GM21360 (cell line): ENCODE measurements around the gene CCDC184.
"Not testable (repeated sequence)": the region's sequence is repeated elsewhere in the genome, so short reads cannot be mapped to it uniquely, and the experiment has no call there.

ENCODE experiments used
- ATAC-seq: cut with Tn5 transposase; IDR thresholded peaks from one replicate; pipeline ENCODE4 v1.9.1; 2021; ENCODE audit warnings: mild to moderate bottlenecking, moderate library complexity; ENCODE audit not compliant: unreplicated experiment

Gene CCDC184

GRCh38 chr12:48201516-48201915 lies 18.1 kb downstream of the CCDC184 start:
- ATAC-seq: no peak

GRCh38 chr12:48202766-48203165 lies 19.3 kb downstream of the CCDC184 start:
- ATAC-seq: no peak

GRCh38 chr12:48203192-48203591 lies 19.7 kb downstream of the CCDC184 start, which contains the start of gene OR10AD1:
TSS of gene OR10AD1 (minus strand) at chr12:48203292. CDS start at chr12:48203292, 0 bp downstream.
- ATAC-seq: no peak

DNA sequence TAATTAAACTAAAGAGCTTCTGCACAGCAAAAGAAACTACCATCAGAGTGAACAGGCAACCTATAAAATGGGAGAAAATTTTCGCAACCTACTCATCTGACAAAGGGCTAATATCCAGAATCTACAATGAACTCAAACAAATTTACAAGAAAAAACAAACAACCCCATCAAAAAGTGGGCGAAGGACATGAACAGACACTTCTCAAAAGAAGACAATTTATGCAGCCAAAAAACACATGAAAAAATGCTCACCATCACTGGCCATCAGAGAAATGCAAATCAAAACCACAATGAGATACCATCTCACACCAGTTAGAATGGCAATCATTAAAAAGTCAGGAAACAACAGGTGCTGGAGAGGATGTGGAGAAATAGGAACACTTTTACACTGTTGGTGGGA lies 26.1 kb downstream of the CCDC184 start:
- not testable (repeated sequence) for ATAC-seq

GRCh38 chr12:48216785-48217184 lies 33.3 kb downstream of the CCDC184 start:
- ATAC-seq: no peak

GRCh38 chr12:48219631-48220030 lies 36.2 kb downstream of the CCDC184 start:
- no peak for ATAC-seq

DNA sequence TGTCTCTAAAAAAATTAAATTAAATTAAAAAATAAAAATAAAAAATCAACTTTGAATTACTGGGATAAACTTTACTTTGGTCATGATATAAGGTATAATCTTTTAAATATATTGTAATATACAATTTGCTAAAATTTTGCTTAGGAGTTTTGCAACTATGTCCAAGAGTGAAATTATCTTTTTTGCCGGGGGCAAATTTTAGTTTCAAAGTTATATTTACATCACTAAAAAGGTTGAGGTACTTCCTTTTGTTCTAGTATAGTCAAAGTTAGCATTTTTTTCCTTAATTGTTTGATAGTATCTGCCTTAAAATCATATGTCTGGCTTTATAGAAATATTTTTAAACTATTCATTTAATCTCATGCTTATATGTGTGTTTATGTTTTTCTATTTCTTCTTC lies 37.3 kb downstream of the CCDC184 start:
- no peak for ATAC-seq

GRCh38 chr12:48221645-48222044 lies 38.2 kb downstream of the CCDC184 start:
- ATAC-seq: no peak

DNA sequence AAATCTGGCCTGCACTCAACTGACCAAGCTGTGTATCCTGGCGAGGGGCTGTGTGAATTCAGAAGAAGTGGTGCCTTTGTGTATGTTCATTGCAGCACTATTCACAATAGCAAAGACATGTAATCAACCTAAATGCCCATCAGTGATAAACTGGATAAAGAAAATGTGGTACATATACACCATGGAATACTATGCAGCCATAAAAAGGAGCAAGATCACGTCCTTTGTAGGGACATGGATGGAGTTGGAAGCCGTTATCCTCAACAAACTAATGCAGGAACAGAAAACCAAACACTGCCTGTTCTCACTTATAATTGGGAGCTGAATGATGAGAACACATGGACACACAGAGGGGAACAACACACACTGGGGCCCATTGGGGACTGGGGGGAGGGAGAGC lies 41.1 kb downstream of the CCDC184 start:
- ATAC-seq: not testable (repeated sequence)

GRCh38 chr12:48231169-48231958 lies 47.9 kb downstream of the CCDC184 start:
- not testable (repeated sequence) for ATAC-seq
